Measurements from ENCODE around the gene HIPK2.

DNA sequence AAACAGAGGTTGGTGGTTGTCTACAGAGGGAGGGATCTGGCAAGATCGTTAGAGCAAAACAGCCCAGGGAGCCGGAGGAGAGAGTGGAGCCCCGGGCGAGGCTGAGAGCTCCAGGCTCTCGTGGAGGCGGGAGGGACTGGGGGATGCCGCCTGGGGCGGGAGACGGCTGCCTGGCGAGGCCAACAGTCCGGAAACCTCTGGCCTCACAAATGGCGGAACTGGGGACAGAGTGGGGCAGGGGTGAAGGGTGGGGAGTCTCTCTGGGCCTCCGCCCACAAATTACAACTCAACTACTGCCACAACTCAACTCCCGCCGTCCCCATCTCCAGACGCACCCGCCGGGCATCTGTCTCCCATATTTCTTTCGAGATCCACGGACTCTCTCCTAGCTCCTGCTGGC is 206.6 kb downstream of the HIPK2 start:
- TF ChIP-seq GATA3 (IDR thresholded peaks at IDR 0.05; ENCODE audit: low read depth, low read length) (no peak), GATA2 (IDR thresholded peaks at IDR 0.05; ENCODE audit: low read depth, low read length) (no peak)
